Thyroid gland (tissue), 4 donors: Measurements from ENCODE around the gene PILRA. TPM values are rescaled to one million over a fixed set of nuclear protein-coding genes. Genes with fewer than 3 reads are reported as not detected.

Source experiments
- DNase-seq, 2 donors: peaks; one replicate each; pipeline ENCODE4 v3.0.0-alpha.2; 2019
- H3K27ac ChIP-seq, 3 donors: fragments of 200-600 bp; sonication (generic); 1 replicate in 2 of 3; 2 replicates in 1 of 3; pipeline ENCODE4 v1.5.1; 2016 to 2019; ENCODE audit warnings: mild to moderate bottlenecking in 1 of 3, moderate library complexity in 1 of 3
- H3K27me3 ChIP-seq: fragments of 200-600 bp; sonication (generic); one replicate; pipeline ENCODE4 v1.5.1; 2019
- H3K36me3 ChIP-seq, 2 donors: fragments of 200-600 bp; sonication (generic); one replicate each; pipeline ENCODE4 v1.5.1; 2016 to 2019
- H3K4me1 ChIP-seq, 2 donors: fragments of 200-600 bp; sonication (generic); one replicate each; pipeline ENCODE4 v1.5.1; 2017 to 2019
- H3K4me3 ChIP-seq, 3 donors: fragments of 200-600 bp; sonication (generic); replicated peaks in 1 of 3; 1 replicate in 2 of 3; 2 replicates in 1 of 3; pipeline ENCODE4 v1.5.1; 2016; ENCODE audit warnings: mild to moderate bottlenecking in 1 of 3
- H3K9me3 ChIP-seq: fragments of 200-600 bp; sonication (generic); one replicate; pipeline ENCODE4 v1.5.1; 2017
- CTCF ChIP-seq, 6 experiments: fragments of 200-600 bp in 3 of 6; fragments of 450-650 bp in 3 of 6; sonication (generic) in 3 of 6; IDR thresholded peaks; one replicate each; pipeline ENCODE4 v1.5.1; 2016 to 2019; ENCODE audit warnings: antibody characterized with exemption in 6 of 6, mild to moderate bottlenecking in 2 of 6, inconsistent platforms in 1 of 6, moderate library complexity in 1 of 6
- POLR2A ChIP-seq, 2 donors: fragments of 450-650 bp; IDR thresholded peaks; one replicate each; pipeline ENCODE4 v1.6.1; 2017; ENCODE audit warnings: antibody characterized with exemption in 2 of 2, mild to moderate bottlenecking in 2 of 2, moderate library complexity in 1 of 2
- WGBS, 2 donors: methylation state at CpG; one replicate each; pipeline ENCODE4 v1.1.5; 2017; 5-methylcytosine and 5-hydroxymethylcytosine counted together
- intact Hi-C: fragments of 100-400 bp; cut with DNase I; formaldehyde crosslinking; loops from one replicate; pipeline ENCODE4 v1.15.1; 2023
- total RNA-seq, 4 donors: library from RNA; depleted of rRNA; stranded (reverse); fragments of >200 nt; gene quantifications; one replicate each; pipeline ENCODE4 v1.2.3, GENCODE V29; 2016

PILRA gene
- total RNA-seq, 4 donors from 2014 or later, result 2.4 to 6.4 (median 4.4) TPM

- intact Hi-C loops, result no loop called here
- Histone ChIP-seq H3K9me3 (no peaks in the 10 kb centered on the region), H3K27ac (no peak overlapping the region), H3K27me3 (no peaks in the 10 kb centered on the region), H3K4me1 (no peaks in the 10 kb centered on the region), H3K4me3 (no peak overlapping the region), H3K36me3 (no peaks in the 10 kb centered on the region)
- 24 to 37% methylated on average over 4 of the region's 4 CpGs for WGBS, 2 donors
- no peak for DNase-seq
- TF ChIP-seq CTCF (IDR thresholded peaks at IDR 0.05) (no peak), POLR2A (IDR thresholded peaks at IDR 0.05) (no peak)
These were observed 3.0 kb upstream of the PILRA start for GRCh38 chr7:100370303-100370702.

DNA sequence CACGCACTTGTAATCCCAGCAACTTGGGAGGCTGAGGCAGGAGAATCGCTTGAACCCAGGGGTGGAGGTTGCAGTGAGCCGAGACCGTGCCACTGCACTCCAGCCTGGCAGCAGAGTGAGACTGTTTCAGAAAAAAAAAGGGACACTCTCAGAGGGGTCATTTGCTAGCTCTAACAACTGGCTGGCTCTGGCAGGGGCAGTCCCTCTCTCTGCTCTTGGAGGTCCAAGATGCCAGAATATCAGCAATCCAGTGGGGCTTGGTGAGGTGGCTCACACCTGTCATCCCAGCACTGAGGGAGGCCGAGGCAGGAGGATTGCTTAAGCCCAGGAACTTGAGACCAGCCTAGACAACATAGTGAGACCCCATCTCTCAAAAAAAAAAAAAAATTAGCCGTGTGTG lies 2.5 kb upstream of the PILRA start:
- intact Hi-C loops, result no loop called here
- 80 to 87% methylated on average over 6 of the region's 6 CpGs for WGBS, 2 donors
- no peak for DNase-seq
- no peak overlapping the region for H3K27ac ChIP-seq
- no peak overlapping the region for H3K4me3 ChIP-seq
- no peaks in the 10 kb centered on the region for H3K27me3 ChIP-seq
- TF ChIP-seq POLR2A (IDR thresholded peaks at IDR 0.05), result no peak
- no peak for TF ChIP-seq CTCF (IDR thresholded peaks at IDR 0.05)
- H3K9me3 ChIP-seq, result no peaks in the 10 kb centered on the region
- no peaks in the 10 kb centered on the region for H3K36me3 ChIP-seq
- no peaks in the 10 kb centered on the region for H3K4me1 ChIP-seq

- WGBS, 2 donors, result 67 to 68% methylated on average over 4 to 7 of the region's 7 CpGs
- no peak for DNase-seq
- H3K4me3 ChIP-seq, result no peak overlapping the region
- no peaks in the 10 kb centered on the region for H3K27me3 ChIP-seq
- H3K9me3 ChIP-seq, result no peaks in the 10 kb centered on the region
- no peaks in the 10 kb centered on the region for H3K4me1 ChIP-seq
- TF ChIP-seq CTCF (IDR thresholded peaks at IDR 0.05), result no peak
- TF ChIP-seq POLR2A (IDR thresholded peaks at IDR 0.05), result no peak
- no peak overlapping the region for H3K27ac ChIP-seq
- intact Hi-C loops, result no loop called here
- H3K36me3 ChIP-seq, result no peaks in the 10 kb centered on the region
These were observed 1.6 kb upstream of the PILRA start for GRCh38 chr7:100371561-100372171.

DNA sequence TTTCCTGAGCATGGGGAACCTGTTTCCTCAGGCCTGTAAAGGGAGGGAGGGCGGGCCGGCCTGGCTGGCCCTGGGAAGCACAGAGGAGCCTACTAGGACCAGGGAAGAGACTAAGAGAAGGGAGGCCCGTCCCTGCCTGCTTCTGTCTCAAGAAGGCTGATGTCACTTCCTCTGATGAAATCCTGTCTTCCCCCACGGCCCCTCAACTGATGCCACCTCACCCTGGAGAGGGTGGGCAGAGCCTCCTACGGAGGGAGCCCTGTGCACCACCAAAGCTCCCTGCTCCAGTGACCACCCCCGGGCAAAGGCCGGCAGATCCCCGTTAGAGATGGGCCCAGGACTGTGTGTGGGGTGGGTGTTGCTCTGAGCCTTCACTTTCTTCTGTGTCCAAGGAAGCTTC lies 1.0 kb upstream of the PILRA start:
- intact Hi-C loops, result no loop called here
- H3K27me3 ChIP-seq, result no peaks in the 10 kb centered on the region
- no peaks in the 10 kb centered on the region for H3K9me3 ChIP-seq
- WGBS, 2 donors, result 37 to 46% methylated on average over 2 to 4 of the region's 8 CpGs
- no peak overlapping the region for H3K27ac ChIP-seq
- H3K36me3 ChIP-seq, result no peaks in the 10 kb centered on the region
- no peak overlapping the region for H3K4me3 ChIP-seq
- no peak for DNase-seq
- no peak for TF ChIP-seq POLR2A (IDR thresholded peaks at IDR 0.05)
- TF ChIP-seq CTCF (IDR thresholded peaks at IDR 0.05), result no peak
- H3K4me1 ChIP-seq, result no peaks in the 10 kb centered on the region

GRCh38 chr7:100372694-100373093 lies 593 bp upstream of the PILRA start:
- 67% methylated on average over 6 of the region's 6 CpGs; no CpG with 5 or more reads in 1 of the 2 donors for WGBS, 2 donors
- DNase-seq, result no peak
- intact Hi-C loops, result no loop called here
- Histone ChIP-seq H3K27ac (no peak overlapping the region), H3K27me3 (no peaks in the 10 kb centered on the region), H3K36me3 (no peaks in the 10 kb centered on the region), H3K4me1 (no peaks in the 10 kb centered on the region), H3K9me3 (no peaks in the 10 kb centered on the region), H3K4me3 (no peak overlapping the region)
- TF ChIP-seq POLR2A (IDR thresholded peaks at IDR 0.05) (no peak), CTCF (IDR thresholded peaks at IDR 0.05) (no peak)
